Stimulated activated CD4-positive, alpha-beta T cell treated with anti-CD3 and anti-CD28 coated beads, Interleukin-2, amount 100 ng/mL, for 48 hours (primary cell): Measurements from ENCODE around the gene DAAM2.

Experiments used
- DNase-seq, 2 donors: peaks; one replicate each; pipeline ENCODE4 v3.0.0-alpha.2; 2020

The DAAM2 gene

GRCh38 chr6:39820553-39820952 is 28.4 kb downstream of the DAAM2 start:
- no peak for DNase-seq

- no peak for DNase-seq
Measured at GRCh38 chr6:39821046-39821740, 29.0 kb downstream of the DAAM2 start.

- no peak for DNase-seq
Measured at GRCh38 chr6:39821742-39822532, 29.8 kb downstream of the DAAM2 start.

GRCh38 chr6:39822846-39823815 is 31.0 kb downstream of the DAAM2 start:
- no peak for DNase-seq

- DNase-seq: no peak
Measured at GRCh38 chr6:39824030-39824926, 32.1 kb downstream of the DAAM2 start.

- no peak for DNase-seq
Measured at GRCh38 chr6:39829331-39829730, 37.2 kb downstream of the DAAM2 start.

GRCh38 chr6:39830444-39830843 is 38.3 kb downstream of the DAAM2 start:
- DNase-seq: no peak

GRCh38 chr6:39831701-39832100 is 39.5 kb downstream of the DAAM2 start:
- DNase-seq: no peak

GRCh38 chr6:39834278-39834677 is 42.1 kb downstream of the DAAM2 start:
- DNase-seq: no peak

GRCh38 chr6:39834866-39835265 is 42.7 kb downstream of the DAAM2 start:
- no peak for DNase-seq

- DNase-seq: no peak
Measured at GRCh38 chr6:39835821-39836295, 43.7 kb downstream of the DAAM2 start.

- DNase-seq: no peak
Measured at GRCh38 chr6:39836606-39837005, 44.4 kb downstream of the DAAM2 start.

GRCh38 chr6:39839445-39839844 is 47.3 kb downstream of the DAAM2 start:
- no peak for DNase-seq

- DNase-seq: no peak
Measured at GRCh38 chr6:39840781-39841180, 48.6 kb downstream of the DAAM2 start.

- no peak for DNase-seq
Measured at GRCh38 chr6:39841291-39841690, 49.1 kb downstream of the DAAM2 start.

- no peak for DNase-seq
Measured at GRCh38 chr6:39841923-39842322, 49.7 kb downstream of the DAAM2 start.

GRCh38 chr6:39843305-39844020 is 51.3 kb downstream of the DAAM2 start:
- no peak for DNase-seq

GRCh38 chr6:39844866-39845265 is 52.7 kb downstream of the DAAM2 start:
- DNase-seq: no peak

GRCh38 chr6:39847221-39847620 is 55.0 kb downstream of the DAAM2 start:
- no peak for DNase-seq

GRCh38 chr6:39848171-39848570 is 56.0 kb downstream of the DAAM2 start:
- DNase-seq: no peak

- no peak for DNase-seq
Measured at GRCh38 chr6:39849228-39849627, 57.1 kb downstream of the DAAM2 start.
